Heart left ventricle (tissue), 13 donors: ENCODE data around the gene KRT7.

ENCODE experiments used
- CTCF ChIP-seq, 12 donors: fragments of 200-600 bp; sonication (generic) in 4 of 12; IDR thresholded peaks; one replicate each; pipeline versions ENCODE4 v1.5.0 to v1.8.0; 2018 to 2022; ENCODE audit warnings: antibody characterized with exemption in 12 of 12, mild to moderate bottlenecking in 5 of 12
- POLR2A ChIP-seq, 2 donors: fragments of 450-650 bp; IDR thresholded peaks; one replicate each; pipeline ENCODE4 v1.6.1; 2017; ENCODE audit warnings: antibody characterized with exemption in 2 of 2, mild to moderate bottlenecking in 2 of 2, moderate library complexity in 2 of 2
- donor health status: ischemic (EF 13 %, LVEDD 7.1; RV severe dilation, severe dysfunction).
- donor health status: DM: no; HTN: yes; CAD: no.
- donor health status: DM: no; HTN: no; CAD: no.
- donor health status: ischemic (EF 25% LVEDD 6.9; RV normal size, moderate dysfunction).
- donor health status: ischemic (EF 25% LVEDD 5.7; RV mildly dilated, moderate dysfunction).
- donor health status: ischemic (EF 35%, LVEDD 5.7; RV mildly dilated, moderate dysfunction).
- donor health status: nonischemic (EF 11% LVEDD 7.7; RV severe dilation, severe dysfunction).
- donor health status: DM: yes; HTN: yes; CAD: no.
- donor health status: PGD.
- donor health status: ischemic (EF 29% LVEDD 5.4; RV normal size, mild dysfunction).
- donor health status: nonischemic (EF 23%, LVEDD 6.1; RV moderate dilation, normal function).

- TF ChIP-seq CTCF (IDR thresholded peaks at IDR 0.05) = no peak
- TF ChIP-seq POLR2A (IDR thresholded peaks at IDR 0.05) = no peak
Observed at GRCh38 chr12:52232674-52233461, at the start of gene KRT7.
